Panc1 (cell line): ENCODE results near the gene CCDC183.

Source experiments
- CTCF ChIP-seq: fragments of 450-650 bp; IDR thresholded peaks from 2 replicates; pipeline ENCODE4 v1.5.1; 2017; ENCODE audit warnings: mild to moderate bottlenecking
- POLR2AphosphoS5 ChIP-seq: IDR thresholded peaks from 2 replicates; pipeline ENCODE4 v1.6.1; 2012; ENCODE audit warnings: mild to moderate bottlenecking, low read depth, low read length, moderate library complexity
- REST ChIP-seq, 2 experiments: IDR thresholded peaks; 2 replicates each; pipeline ENCODE4 v1.6.1; 2011 to 2012; ENCODE audit warnings: low read depth in 2 of 2, control low read depth in 1 of 2, low read length in 1 of 2, mild to moderate bottlenecking in 1 of 2, moderate library complexity in 1 of 2; ENCODE audit not compliant: insufficient read depth in 1 of 2
- SIN3A ChIP-seq: IDR thresholded peaks from 2 replicates; pipeline ENCODE4 v1.6.1; 2012; ENCODE audit warnings: low read depth, mild to moderate bottlenecking, low read length, moderate library complexity, borderline replicate concordance; ENCODE audit not compliant: insufficient read depth
- TCF7L2 ChIP-seq: IDR thresholded peaks from 2 replicates; pipeline ENCODE4 v1.6.1; 2011; ENCODE audit warnings: mild to moderate bottlenecking, low read depth, low read length, inconsistent platforms

- TF ChIP-seq REST (IDR thresholded peaks at IDR 0.05; ENCODE audit: insufficient read depth in 1 of 2, low read depth in 2 of 2, low read length in 1 of 2), result no peak
- TF ChIP-seq CTCF, result no peak
- no peak for TF ChIP-seq POLR2AphosphoS5
- no peak for TF ChIP-seq TCF7L2
- TF ChIP-seq SIN3A, result no peak
Observed at GRCh38 chr9:136760424-136760823, 35.7 kb upstream of the CCDC183 start.
